NCI-H2196 (cell line): Measurements from ENCODE around the gene FMNL2.

ENCODE experiments used
- DNase-seq: peaks from one replicate; lab custom pipeline; 2025; ENCODE audit not compliant: unreplicated experiment; lab: John Stamatoyannopoulos, UW

Gene FMNL2

DNA sequence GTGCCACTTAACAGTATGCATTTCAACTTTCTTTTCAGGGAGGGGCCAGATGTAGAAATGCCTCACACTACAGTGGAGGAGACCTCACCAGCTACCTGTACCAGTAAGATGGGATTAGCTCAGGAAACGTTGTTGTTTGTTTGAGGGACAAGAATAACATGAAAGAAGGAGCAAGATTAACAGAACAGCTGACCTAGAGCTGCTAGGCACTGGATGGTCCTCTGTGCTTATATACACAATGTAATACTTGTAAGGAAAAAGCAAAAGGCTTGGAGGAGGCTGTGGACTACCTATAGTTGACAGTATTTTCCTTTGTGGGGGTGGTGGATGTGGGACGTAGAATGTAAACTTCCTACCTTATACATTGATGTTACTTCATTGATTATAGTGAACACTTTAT is 154.4 kb downstream of the FMNL2 start:
- DNase-seq, result no peak

DNA sequence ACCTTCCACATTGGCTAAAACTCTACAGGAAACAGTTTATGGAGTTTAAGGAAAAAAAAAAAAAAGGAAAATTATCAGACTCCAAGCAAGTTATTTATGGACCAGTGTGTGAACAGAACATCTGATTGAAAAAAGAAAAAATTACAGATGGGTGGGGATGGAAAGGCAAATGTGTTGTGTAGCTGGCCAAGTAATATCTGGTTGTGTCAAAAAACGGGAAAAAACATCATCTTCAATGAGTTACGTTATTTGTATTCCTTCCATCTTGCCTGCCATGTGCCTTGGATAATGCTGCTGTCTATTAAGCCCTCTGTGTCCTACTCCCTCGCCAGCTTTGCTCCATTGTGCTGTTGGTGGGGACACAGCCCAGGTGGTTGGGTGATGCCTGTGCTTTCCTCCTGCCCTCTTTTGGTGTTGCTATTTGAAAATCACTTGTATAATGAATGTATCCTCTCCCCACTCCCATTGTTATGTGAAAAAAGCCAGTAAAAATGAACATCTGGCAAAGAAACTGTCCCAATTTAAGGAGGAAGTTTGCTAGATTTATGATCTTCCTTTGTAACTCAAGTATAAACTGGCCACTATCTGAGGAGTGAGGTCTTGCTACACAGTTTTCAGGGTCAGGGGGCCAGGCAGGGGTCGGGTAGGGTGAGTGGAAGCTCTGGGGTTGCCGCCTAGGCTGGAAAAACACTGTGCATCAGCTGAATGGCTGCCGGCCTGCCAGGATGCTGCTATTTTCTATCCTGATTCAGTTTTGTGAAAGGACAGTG is 155.9 kb downstream of the FMNL2 start:
- no peak for DNase-seq

DNA sequence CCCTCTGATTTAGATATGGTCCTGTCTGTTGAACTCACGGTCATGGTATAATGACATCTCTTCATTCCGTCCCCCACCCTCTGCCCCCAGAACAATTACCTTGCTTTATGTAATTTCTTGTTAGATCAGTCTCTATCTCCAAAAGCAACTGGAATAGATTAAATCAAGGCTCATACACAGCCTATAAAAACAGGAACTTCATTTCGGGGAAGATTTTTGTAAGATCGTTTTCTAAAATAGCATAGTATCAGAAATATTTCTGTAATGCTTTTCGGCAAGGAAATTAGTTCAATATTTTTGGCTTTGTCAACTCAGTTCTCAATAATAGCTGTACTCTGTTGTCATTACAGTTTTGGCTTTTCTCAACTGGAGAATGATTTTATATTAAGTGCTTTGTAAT is 157.2 kb downstream of the FMNL2 start:
- DNase-seq, result no peak

DNA sequence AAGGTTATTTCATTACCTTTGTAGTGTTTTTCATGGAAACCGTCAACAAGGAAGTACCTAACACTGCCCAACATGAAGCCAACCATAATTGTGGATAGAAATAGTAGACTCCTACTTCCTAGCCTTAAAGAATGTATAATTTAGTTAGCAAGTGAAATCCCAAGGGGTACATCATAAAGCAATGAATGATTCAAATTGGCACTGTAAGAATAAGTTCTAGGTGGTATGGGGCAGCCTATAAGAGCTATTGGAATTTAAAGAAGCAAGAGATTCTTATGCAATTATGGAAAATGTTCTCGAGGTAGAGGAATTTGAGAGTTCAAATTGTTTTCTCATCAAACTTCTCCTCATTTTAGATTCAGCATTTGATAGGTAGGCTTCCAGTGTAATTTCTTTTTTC is 157.9 kb downstream of the FMNL2 start:
- no peak for DNase-seq

DNA sequence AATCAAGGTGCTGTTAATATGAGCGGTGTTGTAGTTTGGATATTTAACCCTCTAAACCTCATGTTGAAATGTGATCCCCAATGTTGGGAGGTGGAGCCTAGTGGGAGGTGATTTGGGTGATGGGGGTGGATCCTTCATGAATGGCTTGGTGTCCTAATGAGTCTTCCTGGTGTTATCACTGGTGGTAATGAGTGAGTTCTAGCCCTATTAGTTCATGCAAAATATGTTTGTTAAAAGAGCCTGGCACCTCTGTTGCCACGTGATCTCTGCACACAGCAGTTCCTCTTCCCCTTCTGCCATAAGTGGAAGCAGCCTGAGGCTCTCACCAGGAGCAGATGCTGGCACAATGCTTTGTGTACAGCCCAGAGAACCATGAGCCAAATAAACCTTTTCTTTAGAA is 158.4 kb downstream of the FMNL2 start:
- no peak for DNase-seq

DNA sequence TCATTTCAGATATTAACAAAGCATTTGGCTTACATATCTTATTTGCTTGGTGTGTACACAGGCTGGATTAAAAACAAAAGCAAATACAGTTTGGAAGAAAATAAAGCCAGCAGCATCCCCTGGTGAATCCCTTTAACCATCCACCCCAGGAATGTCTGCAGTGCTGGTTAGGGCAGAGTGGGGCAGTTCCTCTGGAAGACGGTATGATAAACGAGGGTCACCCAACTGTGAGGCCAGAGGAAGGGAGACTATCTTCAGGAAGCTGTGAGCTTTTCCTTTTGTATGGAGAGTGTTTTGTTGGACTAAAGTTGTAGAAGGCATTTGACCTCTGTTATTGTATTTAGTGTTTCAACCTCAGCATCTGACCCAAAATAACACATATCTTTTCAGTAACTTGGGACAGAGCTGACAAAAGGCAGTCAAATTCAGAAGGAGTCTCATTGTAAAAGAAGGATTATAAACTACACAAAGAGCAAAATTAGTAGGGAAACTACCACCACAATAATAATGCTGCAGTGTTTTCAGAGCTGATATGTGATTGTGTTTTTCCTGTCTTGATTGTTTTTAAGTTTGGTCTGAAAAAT is 159.1 kb downstream of the FMNL2 start:
- no peak for DNase-seq

DNA sequence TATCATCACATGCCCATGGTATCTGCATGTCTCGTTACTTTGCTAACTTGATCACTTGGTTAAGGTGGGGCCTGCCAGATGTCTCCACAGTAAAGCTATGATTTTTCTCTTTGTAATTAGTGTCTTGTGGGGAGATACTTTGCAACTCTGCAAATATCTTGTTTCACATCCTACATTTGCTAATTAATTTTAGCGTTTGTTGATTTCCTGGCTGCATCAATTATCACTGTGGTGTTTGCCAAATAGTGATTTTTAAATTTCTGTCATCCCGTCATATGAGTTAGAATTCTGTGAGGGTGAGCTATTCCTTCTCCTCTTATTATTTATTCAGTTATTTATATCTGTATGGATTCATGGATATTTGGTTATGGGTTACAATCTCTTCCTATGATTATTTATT is 161.4 kb downstream of the FMNL2 start:
- DNase-seq, result no peak

DNA sequence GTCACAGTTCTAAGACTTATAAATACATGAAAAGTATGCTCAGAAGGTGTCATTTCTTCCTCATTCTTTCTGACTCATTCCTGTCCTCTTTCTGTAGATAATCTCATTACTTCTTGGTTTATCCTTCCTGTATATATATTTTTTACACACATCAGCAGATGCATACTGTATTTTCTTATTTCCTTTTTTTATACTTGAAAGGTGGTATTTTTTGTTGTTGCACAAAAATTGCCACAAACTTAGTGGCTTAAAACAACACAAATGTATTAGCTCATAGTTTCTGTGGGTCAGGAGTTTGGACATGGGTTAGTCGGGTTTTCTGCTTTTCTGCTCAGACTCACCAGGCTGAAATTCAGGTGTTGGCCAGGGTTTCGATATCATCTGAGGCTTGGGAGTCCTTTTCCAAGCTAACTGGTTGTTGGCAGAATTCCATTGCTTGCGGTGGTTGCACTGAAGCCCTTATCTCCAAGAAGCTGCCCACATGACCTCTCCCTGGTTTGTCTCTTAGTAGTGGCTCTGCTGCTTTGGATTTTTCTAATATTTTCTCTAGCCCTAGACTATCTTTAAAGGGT is 162.6 kb downstream of the FMNL2 start:
- peak; percentile 67 for DNase-seq

DNA sequence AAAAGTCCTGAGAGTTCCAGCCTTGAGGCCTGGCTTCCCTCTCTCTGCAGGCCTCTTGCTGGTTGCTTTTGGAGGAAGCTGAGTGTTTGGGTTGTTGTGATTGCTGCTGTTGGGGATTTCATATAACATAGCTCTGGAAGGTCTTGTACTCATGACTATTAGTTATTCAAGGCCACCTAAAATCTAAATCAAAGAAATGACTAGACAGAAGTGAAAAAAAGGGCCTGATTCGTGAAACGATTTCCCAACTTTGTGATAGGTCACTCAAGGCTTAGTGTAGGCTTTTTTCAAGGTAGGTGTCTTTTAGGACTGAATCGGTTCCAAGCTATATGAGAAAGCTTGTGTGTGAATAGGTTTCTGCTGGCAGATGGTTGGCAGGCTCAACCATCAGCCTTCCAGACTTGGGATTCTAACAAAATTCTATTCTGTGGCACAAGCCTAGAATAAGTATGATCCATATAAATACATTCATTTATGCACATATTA is 164.4 kb downstream of the FMNL2 start:
- DNase-seq, result no peak

DNA sequence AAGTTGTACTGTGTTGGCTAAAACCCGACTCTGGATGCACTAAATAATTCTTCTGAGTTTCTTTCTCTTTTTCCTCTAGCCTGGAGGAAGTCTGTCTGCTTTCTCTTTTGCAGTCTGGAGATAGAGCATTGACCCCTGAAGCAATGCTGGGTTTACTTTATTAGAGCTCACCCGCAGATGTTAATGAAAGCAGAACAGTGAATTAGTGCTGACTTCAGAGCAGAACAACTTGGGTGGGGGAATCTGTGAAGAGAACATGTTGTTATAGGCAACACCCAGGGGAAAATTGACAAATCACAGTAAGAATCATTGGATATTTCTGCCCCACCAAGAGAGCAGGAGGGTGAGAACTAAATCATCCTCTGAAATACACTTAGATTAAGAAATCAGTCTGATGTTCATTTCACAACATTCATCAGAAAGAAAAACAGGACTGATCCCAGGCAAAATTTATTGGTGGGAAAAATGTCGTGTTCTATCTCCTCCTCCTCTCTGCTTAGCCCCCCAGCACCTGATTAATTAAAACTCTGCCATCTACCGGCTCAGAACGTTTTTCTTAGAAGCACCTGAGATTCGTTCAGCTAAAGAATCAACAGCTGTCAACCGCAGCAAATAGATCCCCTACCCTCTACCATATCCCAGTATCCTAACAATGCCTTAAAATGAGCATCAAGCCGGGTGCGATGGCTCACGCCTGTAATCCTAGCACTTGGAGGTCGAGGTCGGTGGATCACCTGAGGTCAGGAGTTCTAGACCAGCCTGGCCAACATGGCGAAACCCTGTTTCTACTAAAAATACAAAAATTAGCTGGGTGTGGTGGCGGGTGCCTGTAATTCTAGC is 165.1 kb downstream of the FMNL2 start:
- DNase-seq, result no peak

DNA sequence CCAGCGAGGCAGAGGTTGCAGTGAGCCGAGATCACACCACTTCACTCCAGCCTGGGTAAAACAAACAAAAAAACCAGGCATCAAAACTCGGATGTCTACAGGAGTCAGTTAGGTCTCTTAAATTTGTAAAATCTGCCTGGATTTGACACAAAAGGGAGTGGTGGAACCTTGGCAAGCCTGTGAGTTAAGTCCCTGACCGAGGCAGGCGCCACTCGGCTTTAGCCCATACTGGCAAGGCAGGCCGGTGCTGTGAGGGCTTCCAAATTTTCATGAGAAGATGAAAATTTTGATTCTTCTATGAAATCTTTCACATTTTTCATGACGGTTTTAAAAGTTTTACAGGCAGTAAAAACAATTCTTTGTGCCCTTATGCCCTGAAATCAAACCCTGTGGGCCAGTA is 165.8 kb downstream of the FMNL2 start:
- no peak for DNase-seq

DNA sequence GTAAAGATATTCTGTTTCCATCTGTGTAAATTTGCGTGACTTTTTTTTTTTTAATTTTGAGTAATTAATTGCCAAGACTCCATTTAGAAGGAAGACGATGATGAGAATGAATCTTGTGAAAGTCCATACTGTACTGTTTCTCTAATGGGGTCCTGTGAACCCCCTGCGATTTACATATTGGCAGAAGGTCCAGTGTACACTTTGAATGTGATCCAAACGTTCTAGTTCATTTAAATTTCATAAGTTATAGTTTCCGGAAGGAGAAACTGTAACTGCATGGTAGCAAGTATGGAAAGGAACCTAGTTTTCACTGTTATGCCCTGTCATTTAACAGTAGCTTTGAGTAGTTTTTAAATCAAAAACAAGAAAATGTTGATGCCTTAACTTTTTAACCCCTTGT is 166.7 kb downstream of the FMNL2 start:
- DNase-seq, result no peak

DNA sequence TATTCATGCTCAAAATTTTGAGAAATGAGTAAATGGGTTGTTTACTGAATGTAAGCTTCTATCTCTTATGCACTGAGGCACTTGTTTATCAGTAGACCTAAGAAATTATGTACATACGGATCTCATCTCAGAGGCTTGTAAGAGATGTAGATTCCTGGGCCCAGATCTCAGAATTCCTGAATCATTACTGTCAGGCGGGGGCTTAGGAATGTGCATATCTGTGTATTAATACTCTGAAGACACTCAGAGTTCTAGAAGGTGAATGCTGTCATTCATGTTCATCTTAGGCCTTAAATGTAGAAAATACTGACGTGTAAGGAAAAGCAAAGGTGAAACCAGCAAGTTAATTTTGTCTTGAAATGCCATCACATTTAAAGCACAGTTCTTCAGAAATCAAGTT is 169.6 kb downstream of the FMNL2 start:
- DNase-seq, result no peak

DNA sequence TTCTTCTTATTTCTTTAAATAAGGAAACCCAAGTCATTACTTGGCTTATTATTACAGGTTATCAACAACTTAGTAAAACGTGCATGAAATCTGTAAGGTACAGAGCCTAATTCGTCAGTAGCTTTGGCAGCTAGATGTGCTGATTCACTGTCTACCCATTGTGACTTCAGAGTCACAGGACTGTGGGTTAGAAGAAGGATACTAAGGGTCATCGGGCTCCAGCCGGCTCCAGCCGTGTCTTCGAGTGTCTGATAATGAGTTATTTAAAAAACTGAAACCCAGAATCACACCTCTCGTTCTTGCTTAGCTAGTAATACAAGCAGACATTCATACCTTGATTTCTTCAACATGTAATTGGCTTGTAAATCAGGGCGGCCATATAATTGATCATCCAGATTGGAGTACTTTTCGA is 170.5 kb downstream of the FMNL2 start:
- no peak for DNase-seq

DNA sequence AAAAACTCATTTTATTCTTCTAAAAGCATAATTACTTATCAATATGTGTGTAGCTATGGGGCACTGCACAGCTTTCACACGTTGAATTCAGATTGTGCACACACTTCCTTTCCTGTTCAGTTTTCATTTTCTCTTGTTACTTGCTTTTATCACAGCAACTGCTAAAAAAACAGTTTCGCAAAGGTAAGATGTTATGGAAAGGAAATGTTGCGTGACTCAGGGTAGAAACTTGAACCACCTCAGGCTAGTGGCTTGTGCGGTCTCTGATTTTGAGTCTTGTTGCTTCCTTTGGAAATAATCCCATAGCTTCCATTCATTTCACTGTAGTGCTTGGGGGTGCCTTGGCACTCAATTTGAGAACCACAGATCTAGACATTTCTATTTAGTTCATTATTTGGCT is 171.9 kb downstream of the FMNL2 start:
- DNase-seq, result no peak

DNA sequence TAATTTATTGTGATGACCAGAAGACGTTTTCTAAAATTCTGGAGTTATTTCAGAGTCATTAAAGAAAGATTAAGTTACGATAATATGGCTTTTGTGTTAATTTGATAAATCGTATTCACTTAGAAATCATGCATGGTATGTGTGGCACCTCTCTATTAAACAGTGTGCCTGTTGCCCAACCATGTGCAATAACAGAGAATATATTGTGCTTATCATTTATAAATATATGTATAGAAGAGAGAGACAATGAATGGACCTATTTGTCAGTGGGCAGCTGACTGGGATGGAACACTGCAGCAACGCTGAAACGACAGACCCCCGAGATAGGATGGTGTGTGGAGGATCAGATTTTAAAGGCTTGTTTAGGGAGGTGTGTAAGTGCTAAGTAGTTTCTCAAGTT is 172.9 kb downstream of the FMNL2 start:
- no peak for DNase-seq

DNA sequence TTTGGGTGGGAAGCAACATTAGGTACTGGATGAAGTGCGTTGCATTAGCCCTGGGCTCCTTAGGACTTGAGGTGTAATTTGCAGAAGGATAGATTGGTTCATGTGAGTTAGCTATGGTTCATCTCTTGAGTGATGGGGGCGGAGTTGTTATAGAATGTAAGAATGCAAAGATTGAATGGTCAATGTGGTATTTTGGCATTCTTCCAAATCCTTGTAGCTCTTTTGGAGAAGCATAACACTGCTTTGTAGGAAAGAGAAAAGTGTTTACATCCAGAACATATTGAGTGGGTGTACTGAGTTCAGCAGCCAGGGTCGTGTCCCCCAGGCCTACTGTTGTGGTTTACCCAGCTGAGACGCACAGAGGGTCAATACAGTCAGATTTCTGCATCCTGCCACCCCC is 173.5 kb downstream of the FMNL2 start:
- DNase-seq, result peak; percentile 4

DNA sequence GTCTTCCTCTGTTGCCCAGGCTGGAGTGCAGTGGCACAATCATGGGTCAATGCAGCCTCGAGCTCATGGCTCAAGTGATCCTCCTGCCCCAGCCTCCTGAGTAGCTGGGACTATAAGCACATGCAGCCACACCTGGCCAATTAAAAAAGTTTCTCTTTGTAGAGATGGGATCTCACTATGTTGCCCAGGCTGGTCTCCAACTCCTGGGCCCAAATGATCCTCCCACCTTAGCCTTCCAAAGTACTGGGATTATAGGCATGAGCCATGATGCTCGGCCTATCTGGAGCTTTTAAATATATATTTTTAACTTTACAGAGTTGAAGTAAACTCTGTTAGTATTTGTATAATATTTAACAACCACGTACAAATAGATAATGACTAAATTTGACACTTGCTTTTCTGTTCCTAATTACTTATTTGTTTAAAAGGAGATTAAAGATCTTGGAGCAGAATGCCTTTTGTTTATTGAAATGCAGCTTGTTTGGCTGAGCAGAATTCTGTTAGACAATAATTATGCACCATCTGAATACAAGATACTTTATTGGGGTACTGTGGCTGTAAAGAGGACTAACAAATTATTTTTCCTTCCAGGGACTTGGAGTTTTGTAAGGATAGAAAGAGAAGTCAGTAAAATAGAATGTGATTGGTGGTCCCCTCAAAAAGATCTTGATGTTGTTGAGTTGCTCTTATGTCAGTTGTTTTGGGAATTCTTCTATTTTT is 175.0 kb downstream of the FMNL2 start:
- DNase-seq, result no peak

DNA sequence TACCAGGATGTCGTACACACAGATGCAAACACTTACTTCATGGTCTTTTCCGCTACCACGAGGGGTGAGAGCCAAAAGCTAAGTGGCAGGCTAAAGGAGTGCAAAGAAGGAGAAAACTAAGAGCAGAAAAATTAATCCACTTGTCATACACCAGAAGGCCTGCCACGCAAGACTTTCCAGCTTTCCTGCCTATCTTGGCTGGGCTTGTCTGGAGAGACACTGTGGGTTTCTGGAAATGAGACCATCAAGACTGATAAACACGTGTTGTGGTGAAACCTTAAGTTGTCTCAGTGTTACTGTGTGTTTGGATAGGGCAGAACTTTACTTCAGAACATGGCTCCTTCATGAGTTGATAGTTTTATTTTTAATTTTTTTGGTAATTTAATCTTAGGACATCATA is 175.6 kb downstream of the FMNL2 start:
- DNase-seq, result no peak

DNA sequence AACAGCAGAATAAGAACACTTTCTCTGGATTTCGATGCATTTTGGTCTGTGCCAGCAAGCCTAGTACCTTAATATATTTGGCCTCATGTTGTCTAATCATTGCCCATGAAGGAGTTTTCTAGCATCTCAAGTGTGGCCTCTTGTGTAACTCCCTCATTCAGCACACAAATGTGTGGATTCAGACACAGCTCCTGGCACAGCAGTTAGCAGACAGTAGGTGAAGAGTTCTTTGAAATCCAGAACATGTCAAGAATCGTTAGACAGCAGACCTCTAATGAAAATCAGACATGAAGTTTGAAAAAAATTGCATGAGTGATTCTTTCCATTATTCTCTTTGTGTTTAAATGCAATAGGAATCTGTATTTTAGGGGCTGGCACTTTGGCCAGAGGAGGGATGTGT is 177.0 kb downstream of the FMNL2 start:
- DNase-seq, result no peak

DNA sequence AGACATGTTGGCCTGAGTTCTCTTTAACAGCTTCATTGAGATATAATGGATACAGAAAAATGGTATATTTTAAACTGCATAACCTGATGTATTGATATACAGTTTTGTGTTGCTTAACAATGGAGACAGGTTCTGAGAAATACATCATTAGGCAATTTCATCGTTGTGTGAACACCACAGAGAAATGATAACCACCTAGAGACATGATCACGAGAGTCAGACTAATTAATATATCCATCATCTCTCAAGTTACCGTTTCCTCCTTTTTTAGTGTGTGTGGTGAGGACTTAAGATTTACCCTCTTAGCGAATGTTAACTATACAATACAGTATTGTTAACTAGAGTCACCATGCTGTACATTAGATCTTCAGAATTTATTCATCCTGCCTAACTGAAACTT is 178.1 kb downstream of the FMNL2 start:
- DNase-seq, result no peak
